IPS-NIHi11 (cell line): ENCODE results near the gene FGFRL1.

Experiments
- DNase-seq: peaks from one replicate; pipeline ENCODE4 v3.0.0; 2012; ENCODE audit warnings: mixed read lengths, low spot score

Gene FGFRL1

DNA sequence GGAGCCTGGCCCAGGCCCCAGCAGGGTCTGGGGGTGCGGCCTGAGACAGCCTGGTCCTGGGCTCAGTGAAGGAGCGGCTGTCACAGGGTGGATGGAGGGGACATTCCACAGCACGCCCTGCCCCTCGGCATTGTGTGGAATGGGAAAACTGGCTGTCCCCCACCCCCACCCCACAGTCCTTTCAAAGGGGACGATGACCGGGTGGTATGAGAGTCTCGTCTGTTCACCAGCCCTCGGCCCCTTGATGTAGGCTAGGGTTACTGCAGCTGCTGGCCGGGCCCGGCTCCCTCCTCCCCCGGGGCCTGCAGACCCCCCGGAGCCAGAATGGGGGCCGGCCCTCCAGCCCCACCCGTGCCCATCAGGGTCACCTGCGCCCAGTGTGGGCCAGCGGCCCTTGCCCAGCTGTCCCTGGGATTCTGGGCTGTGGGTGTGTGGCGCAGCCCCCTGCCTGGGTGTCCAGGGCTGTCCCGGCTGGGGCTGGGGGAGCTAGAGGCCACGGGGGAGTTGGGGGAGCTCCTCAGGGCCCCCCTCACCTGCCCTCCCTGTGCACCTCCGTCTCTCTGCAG lies 11.7 kb downstream of the FGFRL1 start:
- no peak for DNase-seq

DNA sequence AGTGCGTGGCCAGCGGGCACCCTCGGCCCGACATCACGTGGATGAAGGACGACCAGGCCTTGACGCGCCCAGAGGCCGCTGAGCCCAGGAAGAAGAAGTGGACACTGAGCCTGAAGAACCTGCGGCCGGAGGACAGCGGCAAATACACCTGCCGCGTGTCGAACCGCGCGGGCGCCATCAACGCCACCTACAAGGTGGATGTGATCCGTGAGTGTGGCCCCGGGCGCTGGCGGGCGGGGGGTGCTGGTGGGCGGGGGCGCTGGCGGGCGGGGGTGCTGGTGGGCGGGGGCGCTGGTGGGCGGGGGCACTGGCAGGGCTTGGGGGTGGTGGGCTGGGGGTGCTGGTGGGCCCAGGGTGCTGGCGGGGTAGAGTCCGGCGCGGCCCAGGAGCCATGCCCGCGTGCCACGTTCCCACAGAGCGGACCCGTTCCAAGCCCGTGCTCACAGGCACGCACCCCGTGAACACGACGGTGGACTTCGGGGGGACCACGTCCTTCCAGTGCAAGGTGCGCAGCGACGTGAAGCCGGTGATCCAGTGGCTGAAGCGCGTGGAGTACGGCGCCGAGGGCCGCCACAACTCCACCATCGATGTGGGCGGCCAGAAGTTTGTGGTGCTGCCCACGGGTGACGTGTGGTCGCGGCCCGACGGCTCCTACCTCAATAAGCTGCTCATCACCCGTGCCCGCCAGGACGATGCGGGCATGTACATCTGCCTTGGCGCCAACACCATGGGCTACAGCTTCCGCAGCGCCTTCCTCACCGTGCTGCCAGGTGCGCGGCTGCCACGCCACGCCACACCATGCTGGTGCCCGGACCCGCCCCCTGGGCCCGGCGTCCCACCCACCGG lies 12.7 kb downstream of the FGFRL1 start:
- DNase-seq = no peak

DNA sequence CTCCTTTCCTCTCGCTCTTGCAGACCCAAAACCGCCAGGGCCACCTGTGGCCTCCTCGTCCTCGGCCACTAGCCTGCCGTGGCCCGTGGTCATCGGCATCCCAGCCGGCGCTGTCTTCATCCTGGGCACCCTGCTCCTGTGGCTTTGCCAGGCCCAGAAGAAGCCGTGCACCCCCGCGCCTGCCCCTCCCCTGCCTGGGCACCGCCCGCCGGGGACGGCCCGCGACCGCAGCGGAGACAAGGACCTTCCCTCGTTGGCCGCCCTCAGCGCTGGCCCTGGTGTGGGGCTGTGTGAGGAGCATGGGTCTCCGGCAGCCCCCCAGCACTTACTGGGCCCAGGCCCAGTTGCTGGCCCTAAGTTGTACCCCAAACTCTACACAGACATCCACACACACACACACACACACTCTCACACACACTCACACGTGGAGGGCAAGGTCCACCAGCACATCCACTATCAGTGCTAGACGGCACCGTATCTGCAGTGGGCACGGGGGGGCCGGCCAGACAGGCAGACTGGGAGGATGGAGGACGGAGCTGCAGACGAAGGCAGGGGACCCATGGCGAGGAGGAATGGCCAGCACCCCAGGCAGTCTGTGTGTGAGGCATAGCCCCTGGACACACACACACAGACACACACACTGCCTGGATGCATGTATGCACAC lies 13.6 kb downstream of the FGFRL1 start:
- no peak for DNase-seq

DNA sequence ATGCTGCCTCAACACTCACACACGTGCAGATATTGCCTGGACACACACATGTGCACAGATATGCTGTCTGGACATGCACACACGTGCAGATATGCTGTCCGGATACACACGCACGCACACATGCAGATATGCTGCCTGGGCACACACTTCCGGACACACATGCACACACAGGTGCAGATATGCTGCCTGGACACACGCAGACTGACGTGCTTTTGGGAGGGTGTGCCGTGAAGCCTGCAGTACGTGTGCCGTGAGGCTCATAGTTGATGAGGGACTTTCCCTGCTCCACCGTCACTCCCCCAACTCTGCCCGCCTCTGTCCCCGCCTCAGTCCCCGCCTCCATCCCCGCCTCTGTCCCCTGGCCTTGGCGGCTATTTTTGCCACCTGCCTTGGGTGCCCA lies 14.7 kb downstream of the FGFRL1 start:
- peak; percentile 82 for DNase-seq

DNA sequence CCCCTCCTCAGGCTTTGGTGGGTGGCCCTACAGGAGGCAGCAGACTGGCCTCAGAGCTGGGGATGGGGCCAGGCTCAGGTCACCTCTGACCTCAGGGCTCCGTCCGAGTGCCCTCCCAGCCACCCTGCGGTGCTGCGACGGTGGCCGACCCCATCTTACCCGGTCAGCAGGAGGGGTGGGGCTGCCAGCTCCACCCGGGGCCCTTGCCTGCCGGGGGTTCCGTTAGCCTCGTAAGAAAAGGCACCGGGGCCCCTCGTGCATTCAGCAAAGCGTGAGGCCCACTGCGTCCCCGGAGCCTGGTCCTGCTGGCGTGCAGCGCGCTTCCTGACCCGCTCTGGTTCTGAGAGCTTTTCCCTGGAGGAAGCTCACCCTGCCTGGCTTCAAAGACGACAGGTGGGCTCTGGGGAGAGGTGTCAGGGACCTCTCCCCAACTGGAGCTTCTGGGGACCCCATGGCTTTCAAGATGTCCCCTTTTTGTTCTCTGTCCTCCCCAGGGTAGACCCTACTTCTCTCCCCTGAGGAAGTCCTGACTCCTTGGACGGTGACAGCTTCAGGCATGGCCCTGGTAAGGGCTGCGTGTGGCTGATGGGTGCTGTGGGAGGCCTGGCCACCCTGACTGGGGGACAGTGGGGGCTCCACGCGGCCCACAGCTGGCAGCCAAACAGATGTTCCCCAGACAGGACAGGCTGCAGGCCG lies 15.9 kb downstream of the FGFRL1 start:
- no peak for DNase-seq

DNA sequence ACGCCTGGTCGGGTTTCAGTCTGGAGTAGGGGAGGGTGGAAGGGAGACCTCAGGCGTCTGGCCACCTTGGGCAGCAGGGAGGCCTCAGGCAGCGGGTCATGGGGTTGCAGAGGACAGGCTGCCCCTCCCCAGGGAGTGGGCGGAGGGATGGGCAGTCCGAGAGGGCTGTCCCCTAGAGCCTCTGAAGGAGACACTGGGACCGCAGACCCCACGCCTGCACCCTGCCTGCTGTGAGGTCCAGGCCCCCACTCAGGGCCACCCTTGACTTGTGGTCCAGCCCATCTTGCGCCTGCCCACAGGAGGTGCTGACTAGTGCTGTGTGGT lies 16.5 kb downstream of the FGFRL1 start:
- DNase-seq = no peak

DNA sequence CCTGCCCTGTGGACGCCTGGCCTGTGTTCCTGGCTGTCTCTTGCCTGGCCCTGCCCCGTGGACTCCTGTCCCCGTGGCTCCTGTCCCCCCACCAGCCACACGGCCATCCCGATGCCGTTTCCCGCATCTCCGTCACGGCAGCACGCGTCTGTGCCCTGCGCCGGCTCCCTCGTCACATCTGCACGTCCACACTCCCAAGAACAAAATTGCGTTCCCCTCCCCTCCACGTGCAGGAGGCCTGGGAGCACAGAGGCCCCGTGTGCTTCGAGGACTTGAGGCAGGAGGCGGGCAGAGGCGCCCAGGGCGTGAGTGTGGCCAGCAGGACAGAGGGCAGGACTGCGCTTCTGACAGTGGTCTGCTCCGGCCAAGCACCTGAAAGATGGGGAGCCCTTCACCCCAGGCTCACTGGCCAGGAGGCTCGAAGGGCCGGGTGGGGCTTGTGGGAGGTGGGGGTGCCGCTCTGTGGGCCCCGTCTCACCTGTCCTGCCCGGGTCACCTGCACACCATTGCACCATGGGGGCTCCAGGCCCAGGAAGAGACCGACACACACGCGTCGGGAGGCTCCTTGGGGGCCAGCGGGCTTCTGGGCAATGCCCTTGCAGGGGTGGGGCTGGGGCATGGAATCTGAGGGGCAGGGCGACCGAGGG lies 17.3 kb downstream of the FGFRL1 start:
- no peak for DNase-seq

DNA sequence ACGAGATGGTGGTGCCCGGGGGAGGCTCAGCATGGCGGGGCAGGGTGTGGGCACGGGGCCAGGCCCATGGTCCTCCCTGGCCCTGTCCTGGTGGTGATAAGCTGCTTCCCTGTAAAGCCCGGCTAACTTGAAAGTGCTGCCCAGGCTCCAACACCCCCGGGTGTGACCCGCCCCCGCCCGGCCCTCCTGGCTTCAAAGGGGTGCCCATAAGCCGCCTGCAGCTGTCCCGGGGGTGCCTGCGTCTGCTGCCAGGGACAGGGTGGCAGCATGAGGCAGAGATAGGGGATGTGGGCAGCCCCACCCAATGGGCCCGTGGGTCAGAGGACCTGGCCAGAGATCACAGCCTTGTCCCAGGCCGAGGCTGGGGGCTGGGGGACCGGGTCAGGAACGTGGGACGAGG lies 18.1 kb downstream of the FGFRL1 start:
- no peak for DNase-seq

DNA sequence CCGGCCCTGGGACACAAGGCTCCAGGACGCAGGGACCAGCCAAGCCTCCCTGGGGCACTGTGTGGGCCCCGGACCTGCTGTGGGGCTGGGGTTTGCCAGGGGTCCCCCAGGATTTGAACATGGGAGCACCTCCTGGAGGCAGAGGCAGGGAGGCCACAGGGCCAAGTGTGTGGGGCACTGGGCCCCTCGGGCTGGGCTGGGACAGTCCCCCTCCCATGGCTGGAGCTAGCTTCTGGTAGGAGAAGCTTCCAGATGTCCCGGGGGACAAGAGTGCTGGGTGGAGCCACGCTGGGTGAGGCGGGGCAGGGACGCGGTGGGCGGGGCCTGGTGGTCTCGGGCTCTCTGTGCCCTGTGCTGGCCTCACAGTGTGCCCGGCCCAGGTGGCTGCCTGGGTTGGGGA lies 18.6 kb downstream of the FGFRL1 start:
- DNase-seq = peak; percentile 84

DNA sequence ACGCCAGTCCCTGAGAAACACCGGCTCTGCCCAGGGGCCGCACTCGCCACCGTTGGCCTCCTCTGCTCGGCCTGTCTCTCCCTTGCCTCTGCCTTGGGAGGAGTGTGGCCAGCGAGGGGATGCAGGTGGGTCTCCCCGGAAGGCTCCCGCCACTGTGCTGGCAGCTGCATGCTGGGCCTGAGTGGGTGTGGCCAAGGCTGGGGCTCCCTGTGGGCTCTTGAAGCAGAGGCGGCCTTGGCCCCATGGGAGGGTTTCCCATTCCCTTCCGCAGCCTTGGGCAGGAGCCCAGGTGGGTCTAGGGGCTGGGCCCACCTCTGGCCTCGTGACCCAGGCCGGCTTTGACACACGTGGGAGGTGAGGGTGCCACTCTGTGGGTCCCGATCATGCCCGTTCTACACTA lies 19.1 kb downstream of the FGFRL1 start:
- DNase-seq = no peak

DNA sequence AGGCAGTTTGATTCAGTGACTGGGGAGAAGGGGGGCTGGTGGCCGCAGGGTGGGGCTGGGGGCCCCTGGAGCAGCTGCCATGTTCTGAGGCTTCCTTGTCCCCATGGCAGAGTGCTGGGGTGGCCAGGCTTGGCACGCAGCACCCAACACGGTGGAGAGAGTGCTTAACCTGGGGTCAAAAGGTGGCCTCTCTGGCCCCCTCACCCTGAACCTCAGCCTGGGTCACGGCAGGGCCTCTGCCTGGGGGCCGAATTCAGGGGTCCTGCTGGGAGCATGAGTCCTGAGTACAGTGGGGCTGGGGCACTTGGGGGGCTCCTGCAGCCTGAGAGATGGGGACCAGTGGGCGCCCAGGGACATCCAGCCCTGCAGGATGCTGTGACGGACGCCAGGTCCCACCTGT lies 19.9 kb downstream of the FGFRL1 start:
- DNase-seq = no peak

DNA sequence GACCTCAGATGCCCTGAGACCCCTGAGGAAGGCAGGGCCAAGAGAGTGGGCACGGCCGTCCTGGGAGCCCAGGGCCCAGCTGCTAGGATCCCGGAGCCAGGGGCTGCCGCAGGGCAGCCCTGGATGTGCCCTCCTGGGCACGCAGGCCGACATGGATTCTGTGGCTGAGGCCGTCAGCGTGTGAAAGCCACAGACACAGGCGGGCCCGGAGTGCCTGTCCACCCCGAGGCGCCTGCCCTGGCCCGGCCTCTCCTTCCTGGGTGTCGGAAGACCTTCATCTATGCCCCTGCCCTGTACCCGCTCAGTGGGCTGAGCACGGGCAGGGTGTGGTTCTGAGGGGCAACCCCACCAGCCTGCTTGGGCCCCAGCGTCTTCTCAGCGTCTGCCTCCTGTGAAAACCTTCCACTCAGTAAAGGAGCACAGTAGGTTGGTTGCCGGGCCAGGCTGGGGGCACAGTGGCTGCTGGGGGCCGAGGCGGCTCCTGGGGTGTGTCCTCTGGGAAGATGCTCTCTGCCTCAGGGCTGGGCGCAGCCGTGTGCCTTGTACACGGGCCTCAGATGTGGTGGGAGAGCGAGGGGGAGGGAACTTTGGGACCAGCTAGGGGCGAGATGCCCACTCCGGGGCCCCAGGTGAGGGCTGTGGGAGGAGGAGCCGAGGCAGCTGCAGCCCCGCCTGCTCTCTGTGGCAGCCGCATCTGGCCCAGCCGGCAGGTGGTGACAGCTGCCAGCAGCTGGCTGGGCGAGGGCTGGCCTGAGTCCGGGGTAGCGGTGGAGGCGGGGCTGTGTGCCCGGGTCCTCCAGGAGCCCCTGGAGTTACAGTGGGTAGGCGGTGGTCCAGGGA lies 20.8 kb downstream of the FGFRL1 start:
- peak; percentile 77 for DNase-seq

DNA sequence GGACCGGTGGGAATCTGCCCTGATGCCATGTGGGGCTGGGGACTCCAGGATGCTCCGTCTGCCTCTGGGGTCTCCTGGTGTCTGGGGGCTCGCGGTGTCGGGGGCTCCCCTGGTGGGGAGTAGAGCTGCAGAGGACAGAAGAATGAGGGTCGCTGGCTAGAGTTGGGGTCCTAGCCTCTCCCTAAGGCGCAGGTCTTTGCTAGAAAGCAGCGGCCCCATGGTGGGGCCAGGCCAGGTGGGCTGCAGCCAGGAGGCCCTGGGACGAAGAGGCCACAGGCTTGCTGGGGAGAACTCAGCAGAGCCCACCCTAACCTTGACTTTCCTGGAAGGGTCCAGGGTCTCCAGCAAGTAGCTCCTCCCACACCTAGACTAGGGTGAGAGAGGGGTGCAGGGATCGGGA lies 21.4 kb downstream of the FGFRL1 start:
- no peak for DNase-seq

DNA sequence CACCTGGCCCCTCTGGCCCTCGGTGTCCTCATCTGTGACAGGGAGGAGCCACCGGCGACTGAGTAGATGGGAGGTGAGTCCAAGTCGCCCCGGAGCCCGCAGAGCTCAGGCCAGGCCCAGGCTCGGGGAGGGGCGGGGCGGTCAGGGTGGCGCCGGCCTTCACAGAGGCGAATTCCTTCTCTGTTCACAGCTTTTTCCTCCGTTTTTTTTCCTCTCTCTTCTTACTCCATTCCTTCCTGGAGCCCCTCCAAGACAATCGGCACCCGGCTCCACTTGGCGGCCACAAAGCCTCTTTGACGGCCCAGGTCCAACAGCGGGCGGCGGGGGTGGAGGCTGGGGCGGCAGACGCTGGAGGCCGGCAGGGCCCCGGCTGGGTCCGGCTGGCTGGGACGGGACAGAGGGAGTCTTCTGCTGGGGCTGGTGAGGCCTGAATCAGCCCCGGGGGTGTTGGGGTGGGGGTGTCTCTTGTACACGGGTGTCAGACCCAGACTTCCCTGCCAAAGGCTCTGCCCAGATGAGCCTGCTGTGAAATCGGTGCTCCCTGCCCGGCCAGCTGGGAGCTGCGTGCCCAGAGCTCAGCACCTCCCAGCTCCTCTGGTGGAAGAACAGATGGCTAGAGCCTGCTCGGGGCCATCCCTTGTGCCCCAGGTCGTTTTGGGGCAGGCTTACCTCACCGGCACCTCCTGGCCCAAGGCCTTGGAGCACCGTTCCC lies 22.6 kb downstream of the FGFRL1 start:
- no peak for DNase-seq

DNA sequence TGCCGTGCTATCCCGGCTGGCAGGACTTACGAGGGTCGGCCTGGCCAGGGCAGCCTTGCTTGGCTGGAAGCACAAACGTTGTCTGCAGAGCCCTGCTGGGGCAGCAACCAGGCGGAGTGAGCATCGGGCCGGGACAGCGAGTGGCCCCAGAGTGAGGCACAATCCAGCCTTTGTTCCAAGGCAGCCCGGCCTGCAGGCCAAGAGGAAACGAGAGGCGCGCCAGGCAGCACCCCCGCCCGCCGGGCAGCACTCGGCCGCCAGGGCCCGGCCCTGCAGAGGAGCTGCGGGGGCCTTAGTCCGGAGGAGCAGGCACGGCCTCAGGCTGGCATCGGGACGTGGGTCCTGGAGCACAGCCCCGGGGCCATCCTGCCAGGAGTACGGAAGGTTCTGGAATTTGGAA lies 24.1 kb downstream of the FGFRL1 start:
- DNase-seq = no peak

DNA sequence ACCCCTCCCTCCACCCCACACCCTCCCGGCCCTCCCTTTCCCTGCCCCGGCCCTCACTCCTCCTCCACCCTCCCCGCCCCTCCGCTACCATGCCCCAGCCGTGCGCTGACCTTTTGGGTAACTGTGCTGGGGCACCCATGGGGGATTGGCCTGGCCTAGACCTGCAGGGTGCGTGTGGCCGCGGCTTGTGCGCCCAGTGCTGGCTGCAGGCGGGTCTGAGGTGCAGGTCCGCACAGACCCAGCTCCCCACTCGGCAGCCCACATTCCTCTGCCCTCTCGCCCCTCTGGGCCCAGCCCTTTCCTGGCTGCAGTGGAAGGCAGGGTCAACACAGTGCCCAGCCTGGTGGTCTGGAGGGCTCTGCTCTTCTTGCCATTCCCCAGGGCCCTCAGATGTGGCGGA lies 24.7 kb downstream of the FGFRL1 start:
- DNase-seq = no peak

DNA sequence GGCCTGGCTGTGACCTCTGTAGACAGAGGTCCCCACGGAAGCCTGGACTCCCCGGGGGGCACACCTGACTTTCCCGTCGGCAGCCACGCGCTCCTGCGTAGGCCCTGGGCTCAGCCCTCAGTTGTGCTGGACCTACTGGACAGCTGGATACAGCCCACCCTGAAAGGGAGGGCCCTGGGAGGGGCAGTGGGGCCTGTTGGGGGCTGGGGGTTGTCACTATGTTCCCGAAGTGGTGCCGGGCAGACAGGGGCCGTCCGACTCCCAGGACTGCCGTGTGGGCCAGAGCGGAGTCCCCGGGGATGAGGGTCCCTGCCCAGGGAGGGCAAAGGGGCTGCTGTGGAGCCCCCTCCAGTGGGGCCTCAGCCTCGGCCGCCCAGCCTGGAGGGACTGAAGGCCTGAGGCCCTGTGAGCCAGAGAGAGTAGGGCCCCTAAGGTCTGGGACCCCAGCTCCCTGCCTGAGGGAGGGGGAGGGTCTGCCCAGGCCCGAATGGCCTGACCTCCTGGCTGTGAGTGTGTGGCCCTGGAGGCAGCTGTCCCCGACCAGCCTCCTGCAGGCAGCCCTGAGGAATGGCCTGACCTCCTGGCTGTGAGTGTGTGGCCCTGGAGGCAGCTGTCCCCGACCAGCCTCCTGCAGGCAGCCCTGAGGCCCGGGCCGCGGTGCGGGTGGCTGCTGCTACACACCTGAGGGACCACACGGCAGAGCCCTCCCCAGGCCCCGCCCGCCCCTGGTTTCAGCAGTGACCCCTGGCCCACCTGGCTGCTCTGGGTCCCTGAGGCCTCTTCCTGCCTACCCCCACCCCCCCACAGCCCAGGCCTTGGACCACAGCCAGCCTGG lies 25.8 kb downstream of the FGFRL1 start:
- no peak for DNase-seq

DNA sequence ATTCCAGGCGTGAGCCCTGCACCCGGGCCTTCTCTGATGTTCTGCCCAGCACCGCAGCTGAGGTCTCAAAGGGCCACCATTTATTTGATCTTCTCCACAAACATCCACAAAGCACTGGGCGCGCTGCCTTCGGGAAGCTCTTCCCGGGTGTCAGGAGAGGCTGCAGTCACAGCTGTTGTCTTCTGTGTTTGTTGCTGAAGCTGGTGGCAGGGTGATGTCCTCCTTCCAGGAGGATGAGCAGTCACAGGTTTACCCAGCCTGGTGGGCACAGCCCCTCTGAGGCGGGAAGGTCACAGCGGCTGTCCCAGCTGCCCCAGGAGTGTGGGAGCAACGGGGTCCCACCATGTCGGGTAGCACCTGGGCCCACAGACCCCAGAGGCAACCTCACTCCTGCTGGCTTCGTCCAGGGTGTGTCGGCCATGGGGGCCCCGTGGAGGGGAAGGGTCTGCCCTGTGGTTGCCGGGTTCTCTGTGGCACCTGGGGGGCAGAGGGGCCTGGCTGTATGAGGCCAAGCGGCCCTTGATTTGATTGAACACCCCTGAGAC lies 27.6 kb downstream of the FGFRL1 start:
- no peak for DNase-seq

DNA sequence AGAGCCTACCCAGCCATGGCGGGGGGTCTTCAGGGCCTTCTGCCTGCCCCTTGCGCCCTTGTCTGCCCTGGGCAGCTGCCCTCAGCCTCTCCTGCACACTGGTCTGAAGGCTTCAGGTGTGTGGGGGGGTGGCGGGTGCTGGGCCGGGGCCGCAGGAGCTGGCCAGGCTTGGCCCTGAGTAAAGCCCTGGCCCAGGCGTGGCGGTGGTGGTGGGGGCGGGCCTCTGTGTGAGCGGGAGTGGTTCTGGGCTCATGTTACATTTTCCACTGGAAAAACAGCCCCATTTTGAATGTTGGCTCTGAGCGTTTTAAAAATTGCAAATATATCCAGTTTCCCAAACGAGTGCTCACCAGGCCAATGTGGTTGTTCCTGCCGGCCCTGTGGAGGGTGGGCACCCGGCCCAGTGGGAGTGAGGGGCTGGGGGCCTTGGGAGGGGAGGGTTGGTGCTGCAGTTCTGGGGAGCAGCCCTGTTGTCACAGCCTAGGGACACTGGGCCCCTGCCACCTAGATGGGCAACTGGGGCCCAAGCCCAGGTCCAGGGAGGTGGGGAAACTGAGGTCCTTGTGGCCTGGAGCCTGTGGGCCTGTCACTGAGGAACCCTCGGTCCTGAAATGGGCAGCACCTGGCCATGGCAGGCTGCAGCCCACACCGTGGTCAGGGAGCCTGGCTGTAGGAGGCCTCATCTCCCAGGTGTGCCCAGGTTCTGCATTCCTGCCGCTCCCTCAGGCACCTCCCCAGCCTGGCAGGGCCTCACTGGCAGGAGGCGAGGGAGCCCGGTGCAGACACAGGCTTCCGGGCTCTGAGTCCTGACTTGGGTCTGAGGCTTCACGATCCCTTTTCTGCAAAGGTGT lies 28.3 kb downstream of the FGFRL1 start:
- DNase-seq = peak; percentile 76
